Esophagus squamous epithelium (tissue), 5 donors: ENCODE data around the gene MCU. TPM values are rescaled to one million over a fixed set of nuclear protein-coding genes. Genes with fewer than 3 reads are reported as not detected.

Experiments
- DNase-seq: peaks from one replicate; lab custom pipeline; 2025; lab: John Stamatoyannopoulos, UW
- H3K27ac ChIP-seq, 4 donors: fragments of 200-600 bp; sonication (generic); one replicate each; pipeline ENCODE4 v1.5.1; 2016 to 2019; ENCODE audit warnings: mild to moderate bottlenecking in 1 of 4
- H3K27me3 ChIP-seq, 4 donors: fragments of 200-600 bp; sonication (generic); 1 replicate in 3 of 4; 2 replicates in 1 of 4; pipeline versions ENCODE4 v1.5.1 to v1.6.0; 2017 to 2021; ENCODE audit warnings: antibody characterized with exemption in 1 of 4
- H3K36me3 ChIP-seq, 3 donors: fragments of 200-600 bp; sonication (generic); one replicate each; pipeline ENCODE4 v1.5.1; 2016 to 2019
- H3K4me1 ChIP-seq, 3 donors: fragments of 200-600 bp; sonication (generic); one replicate each; pipeline ENCODE4 v1.5.1; 2017 to 2019
- H3K4me3 ChIP-seq, 4 donors: fragments of 200-600 bp; sonication (generic); 1 replicate in 3 of 4; 2 replicates in 1 of 4; pipeline ENCODE4 v1.5.1; 2016 to 2019; ENCODE audit warnings: mild to moderate bottlenecking in 2 of 4, moderate library complexity in 1 of 4
- H3K9me3 ChIP-seq, 3 donors: fragments of 200-600 bp; sonication (generic); one replicate each; pipeline ENCODE4 v1.5.1; 2016 to 2019
- CTCF ChIP-seq, 6 experiments: fragments of 450-650 bp in 4 of 6; fragments of 200-600 bp in 2 of 6; sonication (generic) in 2 of 6; IDR thresholded peaks; one replicate each; pipeline ENCODE4 v1.5.1; 2016 to 2019; ENCODE audit warnings: antibody characterized with exemption in 6 of 6, mild to moderate bottlenecking in 4 of 6, moderate library complexity in 4 of 6
- POLR2A ChIP-seq, 4 donors: fragments of 450-650 bp; IDR thresholded peaks; one replicate each; pipeline ENCODE4 v1.6.1; 2017; ENCODE audit warnings: antibody characterized with exemption in 4 of 4, mild to moderate bottlenecking in 4 of 4, moderate library complexity in 3 of 4
- WGBS, 2 donors: methylation state at CpG; one replicate each; pipeline ENCODE4 v1.1.5; 2018; 5-methylcytosine and 5-hydroxymethylcytosine counted together
- intact Hi-C: fragments of 100-400 bp; cut with DNase I; formaldehyde crosslinking; loops from one replicate; pipeline ENCODE4 v1.15.0; 2022
- total RNA-seq, 4 donors: library from RNA; depleted of rRNA; stranded (reverse); fragments of >200 nt; gene quantifications; one replicate each; pipeline ENCODE4 v1.1.0, GENCODE V29; 2016
- donor health status: DM: yes; HTN: yes; CAD: no.

MCU gene
- total RNA-seq, 4 donors from 2014 or later, result 19.9 to 30.0 (median 23.4) TPM

GRCh38 chr10:72832701-72833100, 140.8 kb downstream of the MCU start:
- H3K4me3 ChIP-seq, result no peak overlapping the region
- DNase-seq, result no peak
- no peaks in the 10 kb centered on the region for H3K27me3 ChIP-seq
- H3K9me3 ChIP-seq, result no peaks in the 10 kb centered on the region
- TF ChIP-seq CTCF (IDR thresholded peaks at IDR 0.05), result no peak
- TF ChIP-seq POLR2A (IDR thresholded peaks at IDR 0.05), result no peak
- H3K27ac ChIP-seq, result no peak overlapping the region
- intact Hi-C loops, result loop anchor here (5.0 kb wide), 2 partner anchors 140 to 465 kb away; partner anchors contain the start of gene MCU
- peaks cover 0 to 5% (median 0%) of the 10 kb centered on the region in 3 donors for H3K36me3 ChIP-seq
- H3K4me1 ChIP-seq, result peaks cover 0 to 28% (median 0%) of the 10 kb centered on the region in 3 donors

GRCh38 chr10:72834183-72834825, 142.4 kb downstream of the MCU start:
- Histone ChIP-seq H3K27me3 (no peaks in the 10 kb centered on the region), H3K36me3 (peaks cover 0 to 5% (median 0%) of the 10 kb centered on the region in 3 donors), H3K4me3 (no peak overlapping the region), H3K27ac (no peak overlapping the region), H3K4me1 (peaks cover 0 to 28% (median 0%) of the 10 kb centered on the region in 3 donors), H3K9me3 (no peaks in the 10 kb centered on the region)
- TF ChIP-seq POLR2A (IDR thresholded peaks at IDR 0.05), result no peak
- TF ChIP-seq CTCF (IDR thresholded peaks at IDR 0.05), result peak; percentile 13 to 76 (median 70)
- intact Hi-C loops, result loop anchor here (5.0 kb wide), 2 partner anchors 142 to 467 kb away; partner anchors contain the start of gene MCU
- WGBS, 2 donors, result 67 to 68% methylated on average over 5 of the region's 5 CpGs
- no peak for DNase-seq

GRCh38 chr10:72840319-72840718, 148.4 kb downstream of the MCU start:
- TF ChIP-seq CTCF (IDR thresholded peaks at IDR 0.05) (no peak), POLR2A (IDR thresholded peaks at IDR 0.05) (no peak)
- peaks cover 0 to 28% (median 0%) of the 10 kb centered on the region in 3 donors for H3K4me1 ChIP-seq
- H3K36me3 ChIP-seq, result no peaks in the 10 kb centered on the region
- peak overlapping the region in 1 of 4 donors; percentile 32 for H3K27ac ChIP-seq
- DNase-seq, result no peak
- no peak overlapping the region for H3K4me3 ChIP-seq
- no peaks in the 10 kb centered on the region for H3K27me3 ChIP-seq
- no peaks in the 10 kb centered on the region for H3K9me3 ChIP-seq
- intact Hi-C loops, result no loop called here

GRCh38 chr10:72841487-72841886, 149.5 kb downstream of the MCU start:
- 45 to 68% methylated on average over 5 of the region's 5 CpGs for WGBS, 2 donors
- Histone ChIP-seq H3K4me3 (no peak overlapping the region), H3K4me1 (peaks cover 0 to 35% (median 0%) of the 10 kb centered on the region in 3 donors), H3K36me3 (no peaks in the 10 kb centered on the region), H3K27ac (peak overlapping the region in 2 of 4 donors; percentile 31 to 51), H3K27me3 (no peaks in the 10 kb centered on the region), H3K9me3 (no peaks in the 10 kb centered on the region)
- TF ChIP-seq CTCF (IDR thresholded peaks at IDR 0.05), result no peak
- no peak for TF ChIP-seq POLR2A (IDR thresholded peaks at IDR 0.05)
- intact Hi-C loops, result no loop called here
- DNase-seq, result no peak

GRCh38 chr10:72842164-72842563, 150.2 kb downstream of the MCU start:
- Histone ChIP-seq H3K4me3 (no peak overlapping the region), H3K36me3 (no peaks in the 10 kb centered on the region), H3K27ac (peak overlapping the region in 2 of 4 donors; percentile 31 to 51), H3K9me3 (no peaks in the 10 kb centered on the region), H3K27me3 (no peaks in the 10 kb centered on the region), H3K4me1 (peaks cover 0 to 42% (median 0%) of the 10 kb centered on the region in 3 donors)
- DNase-seq, result no peak
- TF ChIP-seq POLR2A (IDR thresholded peaks at IDR 0.05) (no peak), CTCF (IDR thresholded peaks at IDR 0.05) (no peak)
- 87 to 92% methylated on average over 2 of the region's 2 CpGs for WGBS, 2 donors
- intact Hi-C loops, result no loop called here
